Sigmoid colon (tissue), 4 donors: Measurements from ENCODE around the gene RARG.

Experiments used
- CTCF ChIP-seq, 4 experiments: fragments of 450-650 bp in 3 of 4; fragments of 200-600 bp in 1 of 4; IDR thresholded peaks; one replicate each; pipeline ENCODE4 v1.5.1; 2016 to 2019; ENCODE audit warnings: antibody characterized with exemption in 4 of 4, mild to moderate bottlenecking in 3 of 4, moderate library complexity in 2 of 4
- EP300 ChIP-seq, 4 donors: sonication (generic); formaldehyde crosslinking; IDR thresholded peaks; one replicate each; pipeline ENCODE4 v1.6.1; 2017; ENCODE audit warnings: antibody characterized with exemption in 4 of 4
- POLR2AphosphoS5 ChIP-seq, 4 donors: sonication (generic); formaldehyde crosslinking; IDR thresholded peaks; one replicate each; pipeline ENCODE4 v1.6.1; 2017; ENCODE audit warnings: antibody characterized with exemption in 4 of 4

- TF ChIP-seq POLR2AphosphoS5 (IDR thresholded peaks at IDR 0.05) (peak in 3 of 4 donors; percentile 61 to 80 (median 75)), EP300 (IDR thresholded peaks at IDR 0.05) (no peak), CTCF (IDR thresholded peaks at IDR 0.05) (no peak)
These were observed 10.6 kb downstream of the RARG start for GRCh38 chr12:53221203-53222080.
